Activated CD8-positive, alpha-beta memory T cell treated with anti-CD3 and anti-CD28 coated beads for 36 hours (primary cell): ENCODE data around the gene IGF1. TPM values are rescaled to one million over a fixed set of nuclear protein-coding genes. Genes with fewer than 3 reads are reported as not detected.

Source experiments
- CTCF ChIA-PET: fragments of 350-600 bp; sonication (Branson Sonifier 250); formaldehyde crosslinking; loops from one replicate; lab custom pipeline; 2021; ENCODE audit warnings: antibody characterized with exemption; lab: Charles Lee
- POLR2A ChIA-PET: fragments of 350-600 bp; sonication (Branson Sonifier 250); formaldehyde crosslinking; loops from one replicate; lab custom pipeline; 2021; ENCODE audit warnings: antibody characterized with exemption; lab: Charles Lee
- total RNA-seq, 2 experiments: library from RNA; stranded (reverse); gene quantifications; one replicate each; pipeline ENCODE4 v1.2.3, GENCODE V29; 2021

The IGF1 gene
- total RNA-seq, 2 experiments from 2014 or later: 0.78 to 0.80 TPM

DNA sequence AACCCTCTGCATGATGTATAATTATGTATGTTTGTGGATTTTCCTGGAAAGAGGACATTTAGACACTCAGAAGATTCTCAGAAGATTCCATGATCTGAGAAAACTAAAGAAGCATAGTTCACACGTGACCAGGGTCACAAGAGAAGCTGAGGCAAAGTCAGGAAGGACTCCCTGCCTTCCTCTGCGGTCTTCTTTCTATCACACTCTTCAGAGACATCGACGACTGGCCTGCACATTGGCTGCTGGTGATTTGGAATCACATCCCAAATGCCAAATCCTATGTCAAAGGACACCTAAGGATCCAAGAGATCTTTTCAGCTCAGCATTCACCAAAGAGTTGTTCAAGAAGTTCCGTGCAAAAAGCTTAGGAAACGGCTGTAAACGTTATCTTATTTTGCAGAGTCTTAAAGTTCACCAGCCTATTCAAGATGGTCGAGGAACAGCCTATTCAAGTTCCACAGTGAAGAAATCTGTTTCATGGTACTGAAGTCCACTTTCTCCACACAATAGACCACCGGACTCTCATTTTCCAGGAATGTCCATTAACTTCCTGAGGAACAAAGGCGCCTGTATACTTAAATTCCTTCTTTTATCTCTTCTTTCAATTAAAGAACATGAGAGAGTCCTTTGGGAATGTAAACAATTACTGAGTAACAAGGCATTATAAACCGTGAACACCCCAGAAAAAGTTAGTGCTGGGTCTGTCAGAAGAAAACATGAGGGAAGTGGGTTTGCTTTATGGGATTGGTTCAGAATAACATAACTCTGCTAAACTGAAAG is 42.1 kb downstream of the IGF1 start:
- ChIA-PET CTCF (no interaction called here), POLR2A (no interaction called here)

DNA sequence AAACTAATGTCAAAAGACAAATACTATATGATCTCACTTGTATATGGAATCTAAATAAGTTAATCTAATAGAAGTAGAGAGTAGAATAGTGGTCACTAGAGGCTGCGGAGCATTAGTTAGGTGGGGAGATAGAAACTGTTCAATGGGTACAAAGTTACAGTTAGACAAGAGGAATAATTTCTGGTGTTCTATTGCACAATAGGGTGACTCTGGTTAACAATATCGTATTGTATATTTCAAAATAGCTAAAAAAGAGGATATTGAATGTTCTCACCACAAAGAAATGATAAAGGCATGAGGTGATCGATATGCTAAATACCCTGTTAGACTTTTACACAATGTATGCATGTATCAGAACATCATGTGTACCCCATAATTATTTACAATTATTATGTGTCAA is 42.9 kb downstream of the IGF1 start:
- POLR2A ChIA-PET: no interaction called here

DNA sequence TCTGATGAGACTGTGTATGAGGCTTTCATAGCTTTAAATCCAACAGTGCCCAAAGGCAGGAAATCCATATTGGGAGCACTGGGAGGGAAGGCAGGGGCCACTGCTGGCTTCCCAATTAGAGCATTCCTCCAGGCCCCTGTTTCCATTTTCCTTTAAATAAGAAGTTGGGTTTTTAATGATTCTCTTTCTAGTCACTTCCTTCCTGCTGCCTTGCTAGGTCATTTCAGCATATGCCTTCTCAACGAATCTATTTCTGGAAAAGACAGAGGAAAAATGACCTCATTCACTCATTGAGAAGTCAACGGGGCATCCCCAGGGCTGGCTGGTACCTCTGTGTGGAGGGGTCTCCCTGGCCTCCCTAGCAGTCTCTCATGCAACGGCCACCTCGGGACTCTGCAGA is 43.5 kb downstream of the IGF1 start:
- CTCF ChIA-PET: no interaction called here
- POLR2A ChIA-PET: no interaction called here

More for the DNA sequence above, 42.9 kb downstream of the IGF1 start:
- CTCF ChIA-PET: no interaction called here

DNA sequence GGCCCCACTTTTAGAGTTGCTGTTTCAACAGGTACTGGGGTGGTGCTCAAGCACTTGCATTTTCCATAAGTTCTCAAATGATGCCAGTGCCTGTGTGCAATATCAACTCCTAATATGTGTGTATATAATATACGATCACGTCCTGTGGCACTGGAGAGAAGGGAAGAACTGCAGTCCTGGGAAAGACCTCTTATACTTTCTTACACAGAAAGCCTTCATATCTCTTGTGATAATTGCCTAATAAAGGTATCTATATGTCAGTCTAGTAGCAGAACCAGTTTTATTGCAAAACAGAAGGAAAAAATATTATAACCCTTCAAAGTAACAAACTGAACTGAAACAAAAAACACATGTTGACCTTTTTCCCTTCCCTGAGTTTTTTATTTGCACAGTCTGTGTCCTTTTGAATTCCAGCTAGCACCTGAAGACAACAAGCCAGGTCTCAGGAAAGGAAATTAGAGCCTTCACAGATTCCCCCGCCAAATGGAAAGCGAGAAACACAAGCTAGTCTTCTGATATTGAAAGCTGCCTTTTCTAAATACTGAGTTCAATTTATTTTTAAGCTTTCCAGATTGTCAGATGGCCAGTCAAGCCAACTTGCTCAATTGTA is 44.4 kb downstream of the IGF1 start:
- ChIA-PET CTCF (no interaction called here), POLR2A (no interaction called here)

DNA sequence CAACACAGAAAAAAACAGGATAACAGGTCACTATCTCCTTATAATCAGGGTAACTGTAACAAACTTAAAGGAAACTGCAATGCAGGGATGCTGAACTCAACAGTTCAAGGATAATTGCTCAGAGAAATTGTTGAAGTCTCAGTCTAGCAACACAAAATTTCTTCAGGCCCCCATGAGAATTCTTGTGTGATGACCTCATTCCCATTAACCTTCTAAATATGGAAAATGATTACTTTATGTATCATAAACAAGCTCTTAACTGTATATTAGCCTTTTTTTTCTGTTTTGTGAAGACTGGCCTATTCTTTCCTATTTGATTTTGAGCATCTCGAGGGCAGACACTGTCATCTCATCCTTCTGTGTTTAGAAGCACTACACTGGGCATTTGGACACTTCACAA is 47.1 kb downstream of the IGF1 start:
- CTCF ChIA-PET: no interaction called here

DNA sequence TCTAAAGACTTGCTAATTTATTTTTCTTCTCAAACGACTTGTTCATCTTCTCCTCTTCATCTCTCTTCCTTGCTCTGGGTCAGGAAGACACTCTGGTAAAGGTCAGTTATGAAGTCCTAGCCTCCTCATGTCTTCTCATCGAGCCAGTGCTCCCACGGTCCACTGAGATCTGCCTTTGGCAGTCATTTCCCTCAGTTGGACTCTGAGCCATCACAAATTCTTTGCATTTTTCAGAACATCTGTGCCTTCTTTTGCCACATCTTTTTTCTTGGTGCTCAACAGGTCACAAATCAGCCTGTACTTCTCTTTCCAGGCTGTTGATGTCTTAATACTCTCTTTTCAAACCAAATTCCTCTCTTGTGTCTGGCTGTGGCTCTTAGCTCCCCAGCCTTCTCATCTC is 49.7 kb downstream of the IGF1 start:
- CTCF ChIA-PET: no interaction called here

More for the DNA sequence above, 47.1 kb downstream of the IGF1 start:
- POLR2A ChIA-PET: no interaction called here

DNA sequence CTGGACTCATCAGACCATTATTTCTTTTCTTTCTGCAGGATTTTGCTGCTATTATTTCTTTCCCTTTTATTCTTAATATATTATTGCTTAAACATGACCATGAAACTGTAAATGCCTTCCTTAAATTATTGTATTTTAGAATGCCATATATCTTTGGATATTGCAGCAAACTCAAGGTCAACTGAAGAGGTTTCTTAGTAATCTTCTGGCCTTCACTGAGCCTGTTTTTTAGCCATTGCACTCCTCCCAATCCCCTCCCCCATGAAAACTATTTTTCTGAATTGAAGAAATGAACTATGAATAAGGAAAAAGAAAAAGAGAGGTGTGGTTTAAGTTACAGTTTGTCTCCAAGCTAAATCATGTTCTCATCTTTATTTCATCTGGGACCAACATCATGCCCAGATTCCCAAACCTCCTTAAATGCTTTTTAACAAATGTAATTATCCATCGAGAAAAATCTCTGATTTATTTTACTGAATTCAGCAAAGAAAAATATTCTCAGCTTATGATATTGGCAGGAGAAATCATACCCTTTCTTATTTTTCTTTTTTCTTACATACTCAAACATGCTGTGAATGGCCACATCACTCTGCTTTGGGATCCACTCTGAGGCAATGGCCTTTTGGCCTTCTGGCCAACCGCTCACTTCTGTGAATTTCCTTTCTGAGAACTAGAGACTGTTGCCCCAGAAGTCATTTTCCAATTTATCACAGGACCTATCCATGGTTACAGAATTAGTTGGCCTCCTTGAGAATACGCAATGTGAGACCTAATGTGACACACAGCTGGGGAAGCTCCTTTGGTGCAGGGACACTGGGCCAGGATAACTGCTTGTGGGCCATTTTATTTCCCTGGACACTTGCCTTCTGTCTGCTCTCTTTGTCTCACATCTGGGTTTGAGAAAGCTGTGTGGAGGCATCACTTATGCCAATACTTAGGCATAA is 50.9 kb downstream of the IGF1 start:
- ChIA-PET POLR2A (no interaction called here), CTCF (no interaction called here)

More for the DNA sequence above, 49.7 kb downstream of the IGF1 start:
- POLR2A ChIA-PET: no interaction called here

DNA sequence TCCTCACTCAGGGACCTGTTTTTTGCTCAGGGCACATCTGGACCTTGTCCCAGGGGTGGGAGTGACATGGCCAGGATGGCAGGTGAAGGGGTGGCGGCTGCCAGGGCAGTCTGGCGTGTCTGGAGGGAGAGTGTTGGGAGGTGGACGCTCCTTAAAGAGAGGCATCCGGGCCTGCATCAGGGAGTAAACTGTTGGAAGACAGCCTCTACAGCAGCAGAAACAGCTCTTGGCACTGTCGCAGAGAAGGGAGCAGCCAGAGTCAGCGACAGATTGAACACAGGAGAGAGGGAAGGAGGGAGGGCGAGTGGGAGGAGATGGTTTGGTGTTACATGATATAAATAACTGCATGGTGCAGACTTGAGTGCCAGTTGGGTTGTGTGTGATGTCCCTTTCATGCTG is 52.8 kb downstream of the IGF1 start:
- ChIA-PET CTCF (no interaction called here), POLR2A (no interaction called here)

DNA sequence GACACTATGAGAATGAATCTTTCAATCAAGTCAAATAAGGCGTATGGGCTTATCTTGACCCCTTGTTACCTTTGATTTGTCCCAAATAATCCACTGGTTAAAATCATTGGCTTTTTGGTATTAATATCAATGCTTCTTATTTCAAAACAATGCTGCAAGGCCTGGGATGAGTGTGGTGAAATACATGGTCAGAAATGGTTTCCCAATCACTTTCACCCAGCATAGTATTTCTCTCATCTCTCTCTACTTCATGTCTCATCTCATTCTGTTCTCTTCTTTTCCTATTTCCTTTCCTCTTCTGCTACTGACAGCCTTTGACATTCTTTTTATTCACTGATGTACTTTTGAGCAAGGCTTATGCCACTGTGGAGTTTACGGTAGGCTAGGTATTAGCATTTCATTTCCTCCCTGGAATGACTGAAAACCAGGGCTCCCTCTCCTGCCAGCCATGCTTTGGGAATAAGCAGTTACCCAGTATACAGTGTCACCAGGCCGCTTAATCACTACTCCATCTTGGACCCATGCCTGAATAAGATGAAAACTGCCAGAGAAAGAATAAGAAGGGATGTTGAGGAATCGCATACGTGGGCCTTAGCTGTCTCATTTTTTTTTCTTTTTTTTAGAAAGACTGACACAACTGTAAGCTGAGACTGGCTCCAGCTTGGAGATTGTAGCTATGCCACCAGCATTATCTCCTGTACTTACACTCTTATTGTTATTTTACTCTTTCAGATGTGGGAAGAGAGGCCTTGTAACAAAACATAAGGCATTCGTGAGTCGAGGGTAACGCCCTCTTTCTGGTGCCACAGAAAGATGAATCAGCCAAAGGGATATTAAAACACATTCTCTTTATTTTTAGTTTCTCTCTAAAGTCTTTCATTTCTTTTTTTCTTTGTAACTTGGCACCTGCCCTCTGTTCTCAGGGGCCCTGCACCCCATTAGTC is 53.5 kb downstream of the IGF1 start:
- ChIA-PET CTCF (no interaction called here), POLR2A (no interaction called here)

DNA sequence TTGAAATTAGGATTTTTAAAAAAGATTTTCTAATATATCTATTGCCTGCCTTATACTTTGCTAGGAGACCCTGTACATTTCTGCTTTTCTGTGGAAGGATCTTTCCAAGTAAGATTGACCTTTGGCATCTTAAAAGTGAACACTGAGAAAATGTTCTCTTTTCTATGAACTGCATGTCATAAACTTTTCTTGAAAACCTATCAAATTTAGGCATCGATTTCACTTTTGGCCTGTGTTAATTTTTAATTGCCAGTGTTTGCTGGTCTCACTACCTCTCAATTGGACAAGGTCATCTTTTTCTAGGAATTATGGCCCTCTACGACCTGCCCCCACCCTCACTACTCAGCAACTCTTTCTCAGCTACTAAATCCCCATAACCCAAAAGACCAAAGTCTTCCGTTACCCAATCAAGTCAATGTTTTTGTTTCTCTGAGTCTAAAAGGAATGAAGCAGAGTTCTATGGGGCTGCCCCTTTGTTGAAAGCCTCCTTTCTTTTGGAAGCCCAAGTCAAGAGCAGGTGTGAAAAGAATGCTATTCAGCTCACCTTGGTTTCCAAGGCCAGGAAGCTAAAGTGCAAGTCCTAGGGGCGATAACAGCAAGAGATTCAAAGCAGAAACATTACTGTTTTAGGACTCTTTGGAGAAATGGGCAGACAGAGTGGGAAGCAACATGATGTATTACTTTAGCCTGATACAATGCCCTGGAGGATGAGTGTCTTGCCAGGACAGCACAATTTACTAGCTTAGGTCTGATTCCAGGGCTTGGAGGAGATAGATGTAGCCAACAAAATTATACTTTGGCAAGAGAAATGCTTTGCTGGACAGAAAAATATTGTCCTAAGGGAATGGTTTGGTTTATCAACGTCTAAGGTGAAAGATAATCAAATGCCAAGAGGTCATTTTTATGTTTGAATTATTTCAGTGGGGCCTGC is 55.0 kb downstream of the IGF1 start:
- ChIA-PET CTCF (no interaction called here), POLR2A (no interaction called here)

DNA sequence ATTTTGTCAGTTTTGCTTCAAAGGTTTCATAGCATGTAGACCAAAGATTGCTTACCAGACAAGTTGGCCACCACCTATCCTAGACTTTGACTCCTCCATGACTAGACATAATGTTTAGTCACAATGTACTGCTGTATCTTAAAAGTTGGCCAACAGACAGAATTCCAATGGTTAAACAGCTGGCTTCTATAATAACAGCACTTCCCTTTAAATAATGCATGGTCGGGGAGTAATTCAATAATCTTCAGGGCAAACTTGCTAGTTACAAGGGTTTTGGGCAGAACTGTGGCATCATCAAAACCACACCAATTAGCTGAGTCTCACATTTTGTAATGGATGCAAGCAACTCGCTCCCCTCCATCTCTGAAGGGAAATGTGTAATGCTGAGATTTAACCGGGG is 56.9 kb downstream of the IGF1 start:
- POLR2A ChIA-PET: no interaction called here
- CTCF ChIA-PET: no interaction called here

DNA sequence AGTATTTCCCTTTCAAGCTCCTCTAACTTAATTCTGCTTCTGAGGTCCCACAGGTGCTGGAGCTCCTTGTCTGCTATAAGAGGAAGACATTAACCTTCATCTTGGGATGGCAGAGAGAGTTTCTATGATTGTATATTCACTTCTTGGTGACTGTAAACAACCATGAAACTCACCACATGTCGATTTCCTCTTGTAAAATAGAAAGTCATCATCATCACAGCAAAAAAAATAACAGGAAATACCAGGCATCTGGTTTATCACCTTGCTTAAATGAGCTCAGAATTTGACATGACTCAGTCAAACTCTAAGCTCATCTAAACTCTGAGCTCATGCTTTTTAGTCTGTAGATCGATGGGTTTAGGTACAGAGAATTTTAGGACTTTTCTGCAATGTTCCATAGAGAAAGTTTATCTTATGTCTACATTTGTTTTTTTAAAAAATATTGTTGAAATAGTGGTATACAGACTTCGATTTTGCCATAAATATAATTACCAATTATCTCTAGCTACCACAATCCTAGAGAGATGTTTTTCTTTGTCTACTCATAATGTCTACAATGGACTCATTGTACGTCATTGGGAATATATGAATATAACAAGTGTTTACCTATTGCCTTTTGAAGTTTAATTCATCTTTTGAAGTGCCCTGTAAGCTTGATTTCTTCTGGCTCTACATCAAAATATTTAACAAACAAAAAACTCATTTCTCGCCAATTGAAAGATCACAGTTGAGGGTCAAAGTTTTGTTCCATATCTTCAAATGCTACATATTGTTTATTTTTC is 58.4 kb downstream of the IGF1 start:
- ChIA-PET CTCF (interaction anchor here (0.6 to 0.7 kb wide), 2 partner anchors 9 to 272 kb away, joined by 3 read pairs; no protein-coding TSS in a partner anchor), POLR2A (interaction anchor here (0.7 to 1.2 kb wide), 2 partner anchors 19 to 63 kb away, joined by 3 read pairs; no protein-coding TSS in a partner anchor)

DNA sequence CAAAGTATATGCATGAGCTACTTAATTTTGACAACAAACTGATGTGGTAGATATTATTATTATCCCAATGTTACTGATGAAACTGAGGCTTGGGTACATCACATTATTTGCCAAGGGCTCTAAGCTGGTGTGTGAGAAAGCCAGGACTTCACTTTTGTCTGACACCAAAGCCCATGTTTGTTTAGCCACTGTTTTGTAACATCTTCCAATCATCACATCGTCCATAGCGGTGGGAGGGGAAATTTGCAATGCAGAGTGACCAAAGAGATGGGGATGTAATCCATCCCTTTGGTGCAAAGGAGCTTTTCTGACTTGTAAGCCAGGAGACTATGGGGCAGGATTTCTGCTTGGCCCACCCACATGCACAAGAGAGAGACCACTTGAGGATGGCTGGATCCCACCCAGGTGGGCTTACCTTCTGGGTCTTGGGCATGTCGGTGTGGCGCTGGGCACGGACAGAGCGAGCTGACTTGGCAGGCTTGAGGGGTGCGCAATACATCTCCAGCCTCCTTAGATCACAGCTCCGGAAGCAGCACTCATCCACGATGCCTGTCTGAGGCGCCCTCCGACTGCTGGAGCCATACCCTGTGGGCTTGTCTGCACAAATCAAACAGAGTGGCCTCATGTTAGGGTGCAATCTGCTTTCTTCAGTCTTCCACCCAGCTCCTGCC is 61.1 kb downstream of the IGF1 start:
- CTCF ChIA-PET: interaction anchor here (1.3 kb wide), 1 partner anchor 24 kb away, joined by 3 read pairs; no protein-coding TSS in a partner anchor
- POLR2A ChIA-PET: no interaction called here

DNA sequence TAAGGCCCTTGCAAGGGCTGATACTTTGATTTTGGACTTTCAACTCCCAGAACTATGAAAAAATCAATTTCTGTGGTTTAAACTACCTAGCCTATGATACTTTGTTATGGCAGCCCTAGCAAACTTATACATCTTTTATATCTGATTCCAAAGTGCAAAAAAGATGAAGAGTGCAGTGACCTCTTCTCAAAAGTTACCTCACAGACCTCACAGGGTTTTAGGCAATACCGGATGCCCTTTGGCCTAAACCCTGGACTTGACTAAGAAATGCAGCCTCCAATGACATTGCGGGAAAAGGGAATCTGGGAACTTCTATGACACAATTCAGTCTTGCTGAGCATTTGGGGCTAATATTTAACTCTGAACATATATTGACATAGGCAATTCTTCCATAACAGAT is 63.3 kb downstream of the IGF1 start:
- ChIA-PET POLR2A (no interaction called here), CTCF (no interaction called here)

DNA sequence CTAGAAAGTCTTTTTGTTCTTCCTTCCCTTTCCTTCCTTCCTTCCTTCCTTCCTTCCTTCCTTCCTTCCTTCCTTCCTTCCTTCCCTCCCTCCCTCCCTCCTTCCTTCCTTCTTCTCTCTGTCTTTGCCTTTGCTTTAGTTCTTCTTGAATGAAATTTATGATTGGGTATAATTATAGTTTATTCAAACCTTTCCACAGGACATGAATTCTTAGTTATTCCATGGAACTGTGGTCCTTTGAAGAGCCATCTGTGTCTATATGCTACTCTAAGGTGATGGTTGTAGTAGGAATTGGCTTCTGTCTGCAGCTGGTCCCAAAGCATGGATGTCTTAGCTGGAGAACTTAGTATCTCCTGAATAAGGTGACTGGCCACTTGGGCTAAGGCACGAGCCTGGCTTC is 64.8 kb downstream of the IGF1 start:
- POLR2A ChIA-PET: no interaction called here
- CTCF ChIA-PET: no interaction called here

DNA sequence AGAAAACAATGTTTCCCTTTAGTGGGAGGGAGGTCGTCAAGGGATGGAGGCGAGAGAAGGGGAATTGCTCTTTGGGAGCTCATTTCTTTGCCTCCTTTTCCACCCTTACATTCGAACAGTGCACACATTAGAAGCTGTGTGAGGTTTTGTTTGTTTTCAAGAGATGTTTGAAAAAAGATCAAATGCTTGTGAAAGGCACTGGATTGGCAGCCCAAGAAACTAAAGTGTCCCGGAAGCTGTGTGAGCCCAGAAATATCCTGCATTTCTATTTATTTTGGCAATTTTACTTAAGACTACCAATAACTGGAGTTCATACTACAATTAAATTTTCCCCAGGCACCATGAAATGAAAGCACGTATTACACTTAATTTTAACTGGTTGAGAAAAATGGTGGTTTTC is 67.0 kb downstream of the IGF1 start:
- CTCF ChIA-PET: no interaction called here

DNA sequence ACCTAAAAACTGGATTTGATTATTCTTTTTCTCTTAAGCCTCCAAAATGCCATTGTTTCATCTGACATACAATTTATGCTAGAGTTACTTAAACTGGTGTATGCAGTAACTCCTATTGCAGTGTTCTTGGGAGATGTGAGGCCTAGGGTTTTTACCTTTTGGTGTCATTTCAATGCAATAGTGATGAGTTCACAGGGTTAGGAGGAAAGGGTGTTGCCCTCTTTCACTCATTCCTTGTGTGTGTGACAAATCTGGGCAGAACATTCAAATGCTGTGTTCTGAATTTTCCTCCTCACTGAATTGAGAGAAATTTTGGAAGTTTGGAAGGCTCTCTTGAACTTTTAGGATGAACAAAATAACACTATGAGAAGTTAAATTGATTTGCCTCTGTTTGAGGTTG is 69.9 kb downstream of the IGF1 start:
- ChIA-PET POLR2A (no interaction called here), CTCF (no interaction called here)

More for the DNA sequence above, 67.0 kb downstream of the IGF1 start:
- POLR2A ChIA-PET: no interaction called here
